Measurements from ENCODE around the gene MAP1LC3B2.

Gene MAP1LC3B2

DNA sequence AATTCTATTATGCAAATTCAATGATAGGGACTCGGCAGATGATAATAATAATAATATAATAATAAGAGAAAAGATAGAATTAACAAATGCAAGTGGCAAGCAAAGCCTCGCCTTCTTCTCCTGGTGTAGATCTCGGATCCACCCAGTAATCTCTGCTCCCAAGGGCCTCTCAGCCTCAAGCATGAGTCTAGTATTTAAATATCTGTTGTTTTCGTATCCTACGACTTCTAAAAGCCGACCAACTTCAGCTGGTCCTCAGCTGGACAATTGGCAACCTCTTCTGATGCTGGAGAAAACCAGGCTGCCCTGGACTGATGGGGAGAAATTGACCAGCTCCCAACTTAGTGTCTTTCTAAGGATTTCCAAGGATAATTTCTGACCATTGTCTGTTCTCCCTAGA lies 14.0 kb upstream of the MAP1LC3B2 start:
- TF ChIP-seq, protein P1, sequence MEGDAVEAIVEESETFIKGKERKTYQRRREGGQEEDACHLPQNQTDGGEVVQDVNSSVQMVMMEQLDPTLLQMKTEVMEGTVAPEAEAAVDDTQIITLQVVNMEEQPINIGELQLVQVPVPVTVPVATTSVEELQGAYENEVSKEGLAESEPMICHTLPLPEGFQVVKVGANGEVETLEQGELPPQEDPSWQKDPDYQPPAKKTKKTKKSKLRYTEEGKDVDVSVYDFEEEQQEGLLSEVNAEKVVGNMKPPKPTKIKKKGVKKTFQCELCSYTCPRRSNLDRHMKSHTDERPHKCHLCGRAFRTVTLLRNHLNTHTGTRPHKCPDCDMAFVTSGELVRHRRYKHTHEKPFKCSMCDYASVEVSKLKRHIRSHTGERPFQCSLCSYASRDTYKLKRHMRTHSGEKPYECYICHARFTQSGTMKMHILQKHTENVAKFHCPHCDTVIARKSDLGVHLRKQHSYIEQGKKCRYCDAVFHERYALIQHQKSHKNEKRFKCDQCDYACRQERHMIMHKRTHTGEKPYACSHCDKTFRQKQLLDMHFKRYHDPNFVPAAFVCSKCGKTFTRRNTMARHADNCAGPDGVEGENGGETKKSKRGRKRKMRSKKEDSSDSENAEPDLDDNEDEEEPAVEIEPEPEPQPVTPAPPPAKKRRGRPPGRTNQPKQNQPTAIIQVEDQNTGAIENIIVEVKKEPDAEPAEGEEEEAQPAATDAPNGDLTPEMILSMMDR (conservative IDR thresholded peaks at IDR 0.05; ENCODE audit: low read depth, low read length): no peak

DNA sequence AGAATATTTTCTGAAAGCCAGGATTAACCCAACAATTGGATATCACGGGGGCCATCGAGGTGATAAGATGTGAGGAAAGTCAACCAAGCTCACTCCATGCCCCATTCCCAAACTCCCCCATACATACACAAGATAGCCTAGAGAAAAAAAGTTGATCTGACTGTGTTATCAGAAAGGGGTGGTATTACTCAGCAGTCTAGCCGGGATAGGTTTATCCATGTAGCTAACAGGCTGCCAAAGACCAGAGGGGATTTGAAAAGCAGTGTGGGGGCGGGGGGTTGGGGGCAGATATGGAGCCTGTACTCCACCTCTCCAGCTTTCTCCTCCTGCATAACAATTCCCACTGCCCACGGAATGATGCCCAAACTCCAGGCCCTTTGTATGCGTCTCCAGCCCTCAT lies 13.2 kb upstream of the MAP1LC3B2 start:
- H3K4me3 ChIP-seq (IDR thresholded peaks at IDR 0.05; ENCODE audit: insufficient read depth, low read depth, low read length): no peak overlapping the region
- H3K4me2 ChIP-seq: no peak overlapping the region
- no peaks in the 10 kb centered on the region for H3K4me1 ChIP-seq (ENCODE audit: low read depth, poor library complexity, severe bottlenecking)
- H3K79me2 ChIP-seq (ENCODE audit: insufficient read depth, low read depth): no peaks in the 10 kb centered on the region
- no peaks in the 10 kb centered on the region for H3K36me3 ChIP-seq (ENCODE audit: insufficient read depth)
- no peaks in the 10 kb centered on the region for H3K27me3 ChIP-seq (ENCODE audit: insufficient read depth, low read depth)
- TF ChIP-seq, protein P1 (conservative IDR thresholded peaks at IDR 0.05; ENCODE audit: low read depth, low read length): no peak
- no peaks in the 10 kb centered on the region for H4K20me1 ChIP-seq (ENCODE audit: insufficient read depth)
- H3K27ac ChIP-seq: no peak overlapping the region
- no peak overlapping the region for H3K9ac ChIP-seq
- H2AFZ ChIP-seq (ENCODE audit: low read depth): no peak overlapping the region

More for the DNA sequence above, 14.0 kb upstream of the MAP1LC3B2 start:
- Histone ChIP-seq H3K9ac (no peak overlapping the region), H3K27me3 (ENCODE audit: insufficient read depth, low read depth) (no peaks in the 10 kb centered on the region), H3K36me3 (ENCODE audit: insufficient read depth) (no peaks in the 10 kb centered on the region), H3K27ac (no peak overlapping the region), H3K4me1 (ENCODE audit: low read depth, poor library complexity, severe bottlenecking) (peaks cover 3% of the 10 kb centered on the region), H3K4me2 (no peak overlapping the region), H3K4me3 (IDR thresholded peaks at IDR 0.05; ENCODE audit: insufficient read depth, low read depth, low read length) (no peak overlapping the region), H3K79me2 (ENCODE audit: insufficient read depth, low read depth) (no peaks in the 10 kb centered on the region), H4K20me1 (ENCODE audit: insufficient read depth) (no peaks in the 10 kb centered on the region), H2AFZ (ENCODE audit: low read depth) (no peak overlapping the region)

DNA sequence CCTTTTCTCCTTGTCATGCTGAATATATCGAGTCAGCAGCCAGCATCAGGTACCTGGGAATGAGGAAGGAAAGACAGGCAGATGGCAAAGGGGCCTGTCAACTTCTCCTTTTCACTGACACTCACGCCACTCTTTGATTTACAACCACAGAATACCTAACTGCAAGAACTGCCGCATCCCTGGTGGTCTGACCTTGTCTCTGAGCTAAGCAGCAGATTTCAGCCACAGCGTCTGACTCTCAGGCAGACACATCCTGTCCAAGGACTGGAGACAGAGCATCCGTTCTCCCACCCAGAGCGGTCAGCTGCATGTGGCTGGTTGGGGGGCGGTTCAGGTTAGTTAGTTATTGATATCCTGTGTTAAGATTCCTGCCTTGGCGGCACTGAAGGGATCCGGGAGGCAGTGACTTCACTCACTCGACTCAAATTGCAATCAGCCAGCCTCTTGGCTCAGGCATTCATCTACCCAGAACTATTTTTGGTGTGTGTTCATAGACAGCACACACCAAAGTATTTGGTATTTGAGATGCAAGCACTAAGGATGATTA lies 11.2 kb upstream of the MAP1LC3B2 start:
- Histone ChIP-seq H3K27ac (no peak overlapping the region), H3K4me1 (ENCODE audit: low read depth, poor library complexity, severe bottlenecking) (peaks cover 8% of the 10 kb centered on the region), H3K4me2 (no peak overlapping the region), H3K36me3 (ENCODE audit: insufficient read depth) (no peaks in the 10 kb centered on the region), H3K79me2 (ENCODE audit: insufficient read depth, low read depth) (no peaks in the 10 kb centered on the region), H4K20me1 (ENCODE audit: insufficient read depth) (no peaks in the 10 kb centered on the region), H3K4me3 (IDR thresholded peaks at IDR 0.05; ENCODE audit: insufficient read depth, low read depth, low read length) (no peak overlapping the region), H3K27me3 (ENCODE audit: insufficient read depth, low read depth) (no peaks in the 10 kb centered on the region), H2AFZ (ENCODE audit: low read depth) (no peak overlapping the region), H3K9ac (no peak overlapping the region)
- TF ChIP-seq, protein P1 (conservative IDR thresholded peaks at IDR 0.05; ENCODE audit: low read depth, low read length): no peak

DNA sequence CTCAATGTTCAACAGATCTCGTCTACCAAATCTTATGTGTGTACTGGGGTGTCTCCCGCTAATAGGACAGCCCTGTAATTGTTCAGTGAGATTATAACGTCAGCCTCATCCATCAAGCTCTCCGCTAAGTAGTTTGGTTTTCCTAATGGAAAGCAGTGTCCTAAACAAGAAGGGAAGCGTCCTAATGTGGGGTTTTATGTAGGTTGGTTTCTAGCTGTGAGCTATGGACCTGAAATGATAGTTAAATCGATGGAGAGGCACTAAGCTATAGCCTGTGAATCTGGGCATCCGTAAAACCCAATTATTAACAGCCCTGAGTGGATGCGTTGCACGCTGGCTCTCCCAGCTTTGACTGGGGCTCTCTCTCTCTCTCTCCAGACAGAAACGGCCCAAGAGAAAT lies 9.2 kb upstream of the MAP1LC3B2 start:
- Histone ChIP-seq H2AFZ (ENCODE audit: low read depth) (no peak overlapping the region), H3K27ac (no peak overlapping the region), H4K20me1 (ENCODE audit: insufficient read depth) (no peaks in the 10 kb centered on the region), H3K36me3 (ENCODE audit: insufficient read depth) (no peaks in the 10 kb centered on the region), H3K4me2 (no peak overlapping the region), H3K79me2 (ENCODE audit: insufficient read depth, low read depth) (no peaks in the 10 kb centered on the region), H3K9ac (no peak overlapping the region), H3K27me3 (ENCODE audit: insufficient read depth, low read depth) (no peaks in the 10 kb centered on the region), H3K4me1 (ENCODE audit: low read depth, poor library complexity, severe bottlenecking) (peaks cover 8% of the 10 kb centered on the region), H3K4me3 (IDR thresholded peaks at IDR 0.05; ENCODE audit: insufficient read depth, low read depth, low read length) (no peak overlapping the region)
- TF ChIP-seq, protein P1 (conservative IDR thresholded peaks at IDR 0.05; ENCODE audit: low read depth, low read length): no peak

Data from KMS-11 (cell line).